ENCODE data around the gene NLRC4.
"Not testable (repeated sequence)": the region's sequence is repeated elsewhere in the genome, so short reads cannot be mapped to it uniquely, and the experiment has no call there.

The NLRC4 gene

DNA sequence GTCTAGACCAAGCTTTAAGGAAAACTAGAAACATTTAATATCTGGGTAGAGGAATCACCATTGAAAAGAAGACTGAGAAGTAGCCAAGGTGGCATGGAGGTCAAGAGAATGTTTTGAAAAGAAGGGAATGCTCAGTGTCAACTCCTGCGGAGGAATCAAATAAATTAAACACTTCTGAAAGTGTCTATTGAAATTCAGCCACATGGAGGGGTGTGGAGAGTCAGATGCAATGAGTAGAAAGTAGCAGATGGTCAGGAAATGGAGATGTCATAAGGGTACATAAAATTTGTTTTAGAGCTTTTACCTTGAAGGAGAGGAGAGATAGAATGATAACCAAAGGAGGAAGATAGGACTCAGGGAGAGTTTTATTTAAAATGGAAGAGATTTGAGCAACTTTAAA, 35.1 kb downstream of the NLRC4 start:
- Histone ChIP-seq H3K4me3 (no peak overlapping the region), H3K27me3 (ENCODE audit: low read depth) (no peaks in the 10 kb centered on the region), H3K36me3 (replicated peaks) (no peaks in the 10 kb centered on the region; the same call in 1 of the 2 replicates), H3K9me3 (no peaks in the 10 kb centered on the region), H3K4me1 (no peaks in the 10 kb centered on the region)
- in situ Hi-C loops (cut with MboI; ENCODE audit: low sequenced_read_pairs), result no loop called here
- no peak for DNase-seq (ENCODE audit: low spot score in 2 of 2)

DNA sequence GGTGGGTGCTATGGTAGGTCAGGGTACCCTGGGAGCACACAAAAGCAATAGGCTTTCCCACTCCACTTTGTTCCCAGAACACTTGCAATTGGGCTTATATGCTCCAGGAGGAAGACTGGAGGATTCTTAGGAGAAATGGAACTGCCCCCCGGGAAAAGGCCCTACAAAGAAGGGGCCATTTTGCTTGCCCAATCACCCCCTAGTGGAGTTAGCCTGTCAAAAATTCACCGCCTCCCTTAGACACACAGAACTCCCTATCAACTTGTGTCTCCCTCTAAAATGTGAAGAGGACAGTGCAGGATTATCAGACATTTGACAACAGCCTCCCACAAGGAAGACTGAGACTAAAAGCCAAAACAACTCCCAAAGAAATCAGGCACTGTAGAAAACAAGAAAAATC, 36.5 kb downstream of the NLRC4 start:
- Histone ChIP-seq H3K9me3 (no peaks in the 10 kb centered on the region), H3K27me3 (ENCODE audit: low read depth) (no peaks in the 10 kb centered on the region), H3K36me3 (replicated peaks) (no peaks in the 10 kb centered on the region; the same call in 1 of the 2 replicates), H3K4me1 (no peaks in the 10 kb centered on the region), H3K4me3 (no peak overlapping the region)
- no peak for DNase-seq (ENCODE audit: low spot score in 2 of 2)
- in situ Hi-C loops (cut with MboI; ENCODE audit: low sequenced_read_pairs), result no loop called here

GRCh38 chr2:32227492-32227891, 37.2 kb downstream of the NLRC4 start:
- DNase-seq (ENCODE audit: low spot score in 2 of 2), result no peak
- Histone ChIP-seq H3K36me3 (replicated peaks) (peaks cover 3% of the 10 kb centered on the region), H3K9me3 (no peaks in the 10 kb centered on the region), H3K4me1 (no peaks in the 10 kb centered on the region), H3K27me3 (ENCODE audit: low read depth) (no peaks in the 10 kb centered on the region), H3K4me3 (no peak overlapping the region)
- in situ Hi-C loops (cut with MboI; ENCODE audit: low sequenced_read_pairs), result no loop called here

DNA sequence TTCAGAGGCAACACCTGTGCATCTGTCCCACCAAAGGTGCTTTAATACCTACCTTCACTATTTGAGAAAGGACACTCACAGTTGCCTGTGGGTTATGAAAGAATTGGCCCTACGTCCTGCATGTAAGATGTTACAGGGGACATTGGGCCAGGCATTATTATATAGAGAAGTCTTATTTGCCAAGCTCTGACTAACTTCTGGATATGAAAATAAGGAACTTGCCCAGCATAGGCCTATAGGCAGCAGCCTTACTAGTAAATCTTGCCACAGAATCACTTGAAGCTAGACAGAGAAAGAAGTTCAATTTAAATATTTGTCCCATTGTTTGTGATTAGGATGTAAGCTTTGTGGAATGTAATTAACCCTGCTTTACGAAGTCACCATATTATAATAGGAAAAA, 41.7 kb downstream of the NLRC4 start:
- DNase-seq (ENCODE audit: low spot score in 2 of 2), result no peak
- Histone ChIP-seq H3K27me3 (ENCODE audit: low read depth) (no peaks in the 10 kb centered on the region), H3K4me3 (no peak overlapping the region), H3K4me1 (no peaks in the 10 kb centered on the region), H3K36me3 (replicated peaks) (peaks cover 11% of the 10 kb centered on the region), H3K9me3 (no peaks in the 10 kb centered on the region)
- in situ Hi-C loops (cut with MboI; ENCODE audit: low sequenced_read_pairs), result no loop called here

GRCh38 chr2:32220445-32220844, 44.2 kb downstream of the NLRC4 start:
- Histone ChIP-seq H3K9me3 (no peaks in the 10 kb centered on the region), H3K36me3 (replicated peaks) (peaks cover 16% of the 10 kb centered on the region), H3K4me1 (no peaks in the 10 kb centered on the region), H3K27me3 (ENCODE audit: low read depth) (no peaks in the 10 kb centered on the region), H3K4me3 (no peak overlapping the region)
- in situ Hi-C loops (cut with MboI; ENCODE audit: low sequenced_read_pairs), result no loop called here
- no peak for DNase-seq (ENCODE audit: low spot score in 2 of 2)

DNA sequence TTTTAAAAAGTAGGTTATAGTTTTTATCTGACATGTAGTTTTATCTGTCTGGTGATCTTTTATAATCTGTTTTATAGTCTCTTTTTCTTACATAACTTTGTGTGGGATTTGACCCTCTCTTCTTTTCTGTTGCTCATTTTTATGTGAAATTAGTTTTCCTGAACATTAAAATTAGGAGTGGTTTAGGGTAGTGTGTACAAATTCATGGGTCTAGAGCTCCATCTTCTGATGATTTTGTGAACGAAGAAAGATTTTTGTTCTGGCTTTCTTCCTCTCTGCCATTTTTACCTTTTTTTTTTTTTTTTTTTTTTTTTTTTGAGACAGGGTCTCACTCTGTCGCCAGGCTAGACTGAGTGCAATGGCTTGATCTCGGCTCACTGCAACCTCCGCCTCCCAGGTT, 52.4 kb downstream of the NLRC4 start:
- Histone ChIP-seq H3K36me3 (replicated peaks) (peaks cover 11% of the 10 kb centered on the region), H3K27me3 (ENCODE audit: low read depth) (no peaks in the 10 kb centered on the region), H3K4me3 (no peak overlapping the region), H3K4me1 (no peaks in the 10 kb centered on the region), H3K9me3 (no peaks in the 10 kb centered on the region)
- in situ Hi-C loops (cut with MboI; ENCODE audit: low sequenced_read_pairs), result no loop called here
- DNase-seq (ENCODE audit: low spot score in 2 of 2), result no peak

GRCh38 chr2:32210767-32211408, 53.8 kb downstream of the NLRC4 start:
- Histone ChIP-seq H3K36me3 (replicated peaks) (0 out of 2 replicates have a peak, but pooled peaks cover 9% of the 10 kb centered on the region), H3K9me3 (no peaks in the 10 kb centered on the region), H3K4me1 (no peaks in the 10 kb centered on the region), H3K4me3 (no peak overlapping the region), H3K27me3 (ENCODE audit: low read depth) (no peaks in the 10 kb centered on the region)
- in situ Hi-C loops (cut with MboI; ENCODE audit: low sequenced_read_pairs), result no loop called here
- DNase-seq (ENCODE audit: low spot score in 2 of 2), result no peak

DNA sequence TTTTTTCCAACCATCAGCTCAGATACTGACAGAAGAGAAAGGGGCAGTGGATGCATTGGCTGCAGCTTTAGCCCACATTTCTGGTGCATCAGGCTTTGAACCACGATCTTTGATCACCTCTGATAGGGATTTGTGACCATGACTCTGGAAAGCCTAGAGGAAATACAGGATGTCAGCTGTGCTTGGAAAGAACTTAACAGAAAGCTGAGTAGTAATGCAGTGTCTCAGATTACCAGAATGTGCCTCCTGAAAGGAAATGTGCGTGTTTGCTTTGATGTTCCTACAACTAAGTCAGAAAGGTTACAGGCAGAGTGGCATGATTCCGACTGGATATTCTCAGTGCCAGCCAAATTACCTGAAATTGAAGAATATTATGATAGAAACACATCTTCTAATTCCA, 61.3 kb downstream of the NLRC4 start:
- H3K4me3 ChIP-seq; H3K36me3 ChIP-seq (replicated peaks); DNase-seq (ENCODE audit: low spot score in 2 of 2); H3K27me3 ChIP-seq (ENCODE audit: low read depth); H3K9me3 ChIP-seq; H3K4me1 ChIP-seq; in situ Hi-C loops (cut with MboI; ENCODE audit: low sequenced_read_pairs): not testable (repeated sequence)

DNA sequence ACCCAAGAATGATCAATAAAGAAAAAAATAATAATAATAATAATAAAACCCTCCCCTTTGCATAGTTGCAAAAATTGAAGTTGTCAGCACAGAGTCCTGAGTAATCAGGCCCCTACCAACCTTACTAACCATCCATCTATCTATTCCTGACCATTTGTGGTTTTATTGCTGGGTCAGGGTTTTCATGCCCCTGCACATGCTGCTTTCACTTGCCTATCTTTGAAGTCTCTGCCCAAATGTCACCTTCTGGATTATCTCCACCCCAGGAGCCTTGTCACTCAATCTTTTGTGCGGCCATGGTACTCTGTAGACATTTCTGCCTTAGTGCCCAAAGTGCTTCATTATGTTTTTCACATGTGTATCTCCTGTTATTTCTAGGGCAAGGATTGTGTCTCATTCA, 63.9 kb downstream of the NLRC4 start:
- Histone ChIP-seq H3K27me3 (ENCODE audit: low read depth) (no peaks in the 10 kb centered on the region), H3K9me3 (no peaks in the 10 kb centered on the region), H3K4me1 (no peaks in the 10 kb centered on the region), H3K4me3 (no peak overlapping the region), H3K36me3 (replicated peaks) (peaks cover 22% of the 10 kb centered on the region)
- DNase-seq (ENCODE audit: low spot score in 2 of 2), result no peak
- in situ Hi-C loops (cut with MboI; ENCODE audit: low sequenced_read_pairs), result no loop called here

DNA sequence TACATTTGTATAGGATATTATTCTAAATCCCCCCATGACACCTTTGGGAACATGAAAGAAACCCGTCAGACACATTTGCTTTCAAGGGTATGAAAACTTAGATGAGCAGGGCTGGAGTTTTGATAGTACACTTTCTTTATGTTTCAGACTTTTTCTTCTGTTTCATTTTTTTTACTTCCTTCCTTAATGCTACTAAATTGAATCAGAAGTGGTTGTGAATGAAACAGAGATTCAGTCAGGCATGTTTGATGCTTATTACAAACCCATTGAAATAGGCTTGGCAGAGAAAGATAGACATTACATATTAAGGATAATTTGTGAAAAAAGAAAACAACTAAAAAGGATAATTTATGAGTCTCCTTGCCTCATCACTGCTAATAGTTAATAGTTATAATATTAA, 72.3 kb downstream of the NLRC4 start:
- Histone ChIP-seq H3K27me3 (ENCODE audit: low read depth) (no peaks in the 10 kb centered on the region), H3K9me3 (no peaks in the 10 kb centered on the region), H3K36me3 (replicated peaks) (peaks cover 20% of the 10 kb centered on the region), H3K4me3 (no peak overlapping the region), H3K4me1 (no peaks in the 10 kb centered on the region)
- in situ Hi-C loops (cut with MboI; ENCODE audit: low sequenced_read_pairs), result no loop called here
- DNase-seq (ENCODE audit: low spot score in 2 of 2), result no peak

GRCh38 chr2:32189011-32189410, 75.7 kb downstream of the NLRC4 start:
- DNase-seq (ENCODE audit: low spot score in 2 of 2), result no peak
- Histone ChIP-seq H3K27me3 (ENCODE audit: low read depth) (no peaks in the 10 kb centered on the region), H3K4me1 (no peaks in the 10 kb centered on the region), H3K36me3 (replicated peaks) (peaks cover 22% of the 10 kb centered on the region), H3K9me3 (no peaks in the 10 kb centered on the region), H3K4me3 (no peak overlapping the region)
- in situ Hi-C loops (cut with MboI; ENCODE audit: low sequenced_read_pairs), result no loop called here

DNA sequence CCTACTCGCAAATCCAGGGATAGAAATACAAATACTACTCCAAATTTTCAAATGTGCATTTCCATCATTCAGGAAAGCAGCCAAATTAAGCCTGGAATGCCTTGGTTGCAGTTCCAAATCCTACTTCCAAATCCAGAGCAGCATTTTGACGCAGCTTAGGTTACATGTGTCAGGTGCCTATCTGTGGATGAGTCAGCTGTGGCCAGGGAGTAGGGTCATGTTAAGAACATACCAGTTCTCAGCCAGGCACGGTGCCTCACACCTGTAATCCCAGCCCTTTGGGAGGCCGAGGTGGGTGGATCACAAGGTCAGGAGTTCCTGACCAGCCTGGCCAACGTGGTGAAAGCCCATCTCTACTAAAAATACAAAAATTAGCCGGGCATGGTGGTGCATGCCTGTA, 82.0 kb downstream of the NLRC4 start:
- H3K9me3 ChIP-seq, result no peaks in the 10 kb centered on the region
- no peak for DNase-seq (ENCODE audit: low spot score in 2 of 2)
- H3K4me1 ChIP-seq, result no peaks in the 10 kb centered on the region
- no peaks in the 10 kb centered on the region for H3K27me3 ChIP-seq (ENCODE audit: low read depth)
- no peak overlapping the region for H3K4me3 ChIP-seq
- H3K36me3 ChIP-seq (replicated peaks), result peaks cover 26% of the 10 kb centered on the region
- in situ Hi-C loops (cut with MboI; ENCODE audit: low sequenced_read_pairs), result no loop called here
